ENCODE data around the gene NPAS3. TPM values are rescaled to one million over a fixed set of nuclear protein-coding genes. Genes with fewer than 3 reads are reported as not detected.

Gene NPAS3
- total RNA-seq, 4 donors from 2014 or later, result 4.0 to 12.2 (median 5.6) TPM

DNA sequence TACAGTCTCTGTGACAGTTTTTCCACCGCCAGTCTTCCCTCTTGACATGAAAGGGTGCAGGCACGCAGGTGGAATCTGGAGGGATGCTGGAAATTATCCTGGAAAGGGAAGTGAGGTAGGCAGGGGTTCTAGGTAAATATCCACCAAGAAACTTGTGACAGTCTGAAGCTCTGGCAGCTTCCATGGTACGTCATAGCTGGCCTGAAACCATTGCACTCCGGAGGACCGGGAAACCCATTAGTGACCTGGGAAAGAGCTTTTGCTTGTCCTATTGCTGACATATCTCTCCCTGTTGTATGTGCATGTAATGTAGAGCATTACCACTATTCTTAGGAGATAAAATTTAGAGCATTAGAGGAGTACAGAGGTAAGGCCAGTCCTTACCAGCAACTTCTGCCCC, 736.2 kb downstream of the NPAS3 start:
- no peak for DNase-seq
- no peak overlapping the region for H3K4me3 ChIP-seq (replicated peaks in 1 of 3)
- no peaks in the 10 kb centered on the region for H3K27me3 ChIP-seq
- 93 to 96% methylated on average over 5 of the region's 5 CpGs for WGBS, 2 donors
- peaks cover 3 to 10% of the 10 kb centered on the region in 2 donors for H3K4me1 ChIP-seq
- H3K9me3 ChIP-seq, result no peaks in the 10 kb centered on the region
- no peak for TF ChIP-seq POLR2A (IDR thresholded peaks at IDR 0.05)
- no peak for TF ChIP-seq CTCF (IDR thresholded peaks at IDR 0.05)
- no peaks in the 10 kb centered on the region for H3K36me3 ChIP-seq
- intact Hi-C loops (cut with DNase I), result no loop called here
- H3K27ac ChIP-seq, result no peak overlapping the region

DNA sequence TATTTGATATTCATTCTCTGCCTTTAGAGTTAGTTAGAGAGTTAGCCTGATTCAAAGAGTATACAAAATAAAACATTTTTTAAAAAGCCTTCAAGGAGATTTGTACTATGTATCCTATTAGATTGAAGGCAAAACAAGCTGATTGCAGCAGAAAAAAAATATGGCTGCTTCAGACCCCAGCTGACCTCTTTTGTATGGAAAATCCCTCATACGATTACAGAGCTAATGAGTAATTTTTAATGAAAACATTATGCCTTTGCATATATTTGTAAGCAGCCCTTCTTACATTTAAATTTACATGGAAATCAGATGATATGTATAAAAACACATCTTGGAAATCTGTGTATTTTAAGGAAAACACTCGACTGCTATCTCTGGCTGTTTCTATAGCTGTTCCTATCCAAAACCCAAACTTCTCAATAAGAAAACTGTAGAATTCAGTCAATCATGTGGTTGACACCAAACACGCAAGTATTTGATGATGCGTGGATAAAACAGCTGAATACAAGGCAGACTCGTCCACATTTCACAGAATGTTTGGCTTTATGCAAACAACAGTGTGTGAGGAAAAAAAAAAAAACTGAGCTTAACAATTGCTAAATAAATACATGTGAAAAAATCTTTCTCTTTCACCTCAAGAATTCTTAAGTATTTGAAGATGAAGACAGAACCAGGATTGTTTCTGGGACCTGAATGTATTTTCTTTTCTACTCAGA, 736.9 kb downstream of the NPAS3 start:
- TF ChIP-seq POLR2A (IDR thresholded peaks at IDR 0.05), result no peak
- TF ChIP-seq CTCF (IDR thresholded peaks at IDR 0.05), result no peak
- intact Hi-C loops (cut with DNase I), result no loop called here
- Histone ChIP-seq H3K4me3 (replicated peaks in 1 of 3) (no peak overlapping the region), H3K36me3 (no peaks in the 10 kb centered on the region), H3K9me3 (no peaks in the 10 kb centered on the region), H3K27me3 (no peaks in the 10 kb centered on the region), H3K4me1 (peaks cover 3 to 10% of the 10 kb centered on the region in 2 donors), H3K27ac (no peak overlapping the region)
- WGBS, 2 donors, result 75 to 82% methylated on average over 5 of the region's 5 CpGs
- no peak for DNase-seq

- H3K27ac ChIP-seq, result no peak overlapping the region
- no peaks in the 10 kb centered on the region for H3K27me3 ChIP-seq
- no peaks in the 10 kb centered on the region for H3K9me3 ChIP-seq
- TF ChIP-seq POLR2A (IDR thresholded peaks at IDR 0.05), result no peak
- no peak for TF ChIP-seq CTCF (IDR thresholded peaks at IDR 0.05)
- DNase-seq, result peak in 1 of 2 donors; percentile 12
- H3K4me3 ChIP-seq (replicated peaks in 1 of 3), result no peak overlapping the region
- WGBS, 2 donors, result 37 to 40% methylated on average over 7 of the region's 7 CpGs
- peaks cover 3 to 8% of the 10 kb centered on the region in 2 donors for H3K4me1 ChIP-seq
- intact Hi-C loops (cut with DNase I), result no loop called here
- H3K36me3 ChIP-seq, result no peaks in the 10 kb centered on the region
Measured at GRCh38 chr14:33676135-33676566, 737.5 kb downstream of the NPAS3 start.

DNA sequence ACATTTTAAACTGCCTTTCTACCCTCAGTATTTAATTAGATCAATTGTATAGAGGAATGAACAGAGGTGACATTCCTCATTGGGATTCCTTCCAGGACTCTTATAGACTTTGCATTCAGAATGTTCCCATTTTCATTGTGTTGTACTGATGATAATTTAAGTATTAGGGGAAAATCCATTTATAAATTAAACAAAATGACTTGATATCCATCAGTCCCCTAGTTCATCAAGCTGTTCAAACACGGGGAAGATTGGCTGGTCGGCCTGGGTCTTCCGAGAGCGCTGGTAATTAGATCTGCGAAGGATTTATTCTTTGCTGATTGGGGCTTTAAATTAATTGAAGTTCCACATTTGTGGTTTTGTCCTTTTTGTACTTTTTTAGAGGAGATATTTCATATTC, 738.2 kb downstream of the NPAS3 start:
- Histone ChIP-seq H3K4me3 (replicated peaks in 1 of 3) (no peak overlapping the region), H3K27ac (no peak overlapping the region), H3K27me3 (no peaks in the 10 kb centered on the region), H3K36me3 (no peaks in the 10 kb centered on the region), H3K9me3 (no peaks in the 10 kb centered on the region), H3K4me1 (peaks cover under 1% of the 10 kb centered on the region in 2 donors)
- intact Hi-C loops (cut with DNase I), result no loop called here
- WGBS, 2 donors, result 91 to 96% methylated on average over 5 of the region's 5 CpGs
- no peak for TF ChIP-seq CTCF (IDR thresholded peaks at IDR 0.05)
- no peak for TF ChIP-seq POLR2A (IDR thresholded peaks at IDR 0.05)
- no peak for DNase-seq

DNA sequence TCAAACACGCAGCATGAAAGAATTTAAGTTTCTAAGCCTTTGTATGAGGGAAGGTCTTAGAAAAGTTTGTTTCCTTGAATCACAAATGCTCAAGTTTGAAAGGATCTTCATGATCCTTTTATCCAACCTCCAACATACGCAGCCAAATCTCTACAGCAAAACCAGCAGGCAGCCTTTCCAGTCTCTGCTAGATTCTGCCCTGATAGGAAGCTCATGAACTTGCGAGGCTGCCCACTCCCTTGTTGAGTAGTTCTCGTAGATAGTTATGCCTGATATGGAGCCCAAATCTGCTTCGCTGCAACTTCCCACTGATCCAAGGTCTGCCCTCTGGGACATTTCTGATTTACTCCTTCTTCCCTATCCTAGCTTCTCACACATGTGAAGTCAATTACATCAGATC, 739.3 kb downstream of the NPAS3 start:
- WGBS, 2 donors, result 96 to 98% methylated on average over 5 of the region's 5 CpGs
- H3K4me3 ChIP-seq (replicated peaks in 1 of 3), result no peak overlapping the region
- H3K27me3 ChIP-seq, result no peaks in the 10 kb centered on the region
- no peak for DNase-seq
- H3K4me1 ChIP-seq, result no peaks in the 10 kb centered on the region
- no peak for TF ChIP-seq POLR2A (IDR thresholded peaks at IDR 0.05)
- TF ChIP-seq CTCF (IDR thresholded peaks at IDR 0.05), result no peak
- intact Hi-C loops (cut with DNase I), result no loop called here
- no peaks in the 10 kb centered on the region for H3K9me3 ChIP-seq
- H3K36me3 ChIP-seq, result no peaks in the 10 kb centered on the region
- H3K27ac ChIP-seq, result no peak overlapping the region
